Right atrium auricular region (tissue), 2 donors: ENCODE data around the gene RABGGTA. TPM values are rescaled to one million over a fixed set of nuclear protein-coding genes. Genes with fewer than 3 reads are reported as not detected.

Experiments
- DNase-seq: peaks from one replicate; pipeline ENCODE4 v3.0.0-alpha.2; 2019; ENCODE audit warnings: low spot score
- H3K27ac ChIP-seq, 2 donors: fragments of 200-600 bp; sonication (generic); 1 replicate in 1 of 2; 2 replicates in 1 of 2; pipeline ENCODE4 v1.5.1; 2016 to 2019
- H3K27me3 ChIP-seq, 2 donors: fragments of 200-600 bp; sonication (generic); one replicate each; pipeline versions ENCODE4 v1.5.1 to v1.6.0; 2017 to 2019
- H3K36me3 ChIP-seq: fragments of 200-600 bp; sonication (generic); one replicate; pipeline ENCODE4 v1.5.1; 2016
- H3K4me1 ChIP-seq, 2 donors: fragments of 200-600 bp; sonication (generic); one replicate each; pipeline versions ENCODE4 v1.5.1 to v1.6.0; 2017 to 2019
- H3K4me3 ChIP-seq, 2 donors: fragments of 200-600 bp; sonication (generic); 1 replicate in 1 of 2; 2 replicates in 1 of 2; pipeline ENCODE4 v1.5.1; 2017 to 2019; ENCODE audit warnings: mild to moderate bottlenecking in 1 of 2, moderate library complexity in 1 of 2
- H3K9me3 ChIP-seq, 2 donors: fragments of 200-600 bp; sonication (generic); one replicate each; pipeline ENCODE4 v1.5.1; 2019
- total RNA-seq, 2 donors: library from RNA; depleted of rRNA; stranded (reverse); fragments of >200 nt; gene quantifications; one replicate each; pipeline ENCODE4 v1.1.0, GENCODE V29; 2016
- TF ChIP-seq, protein P1 (sequence below), 2 donors: fragments of 200-600 bp; sonication (generic); IDR thresholded peaks; one replicate each; pipeline ENCODE4 v1.5.1; 2019; ENCODE audit warnings: antibody characterized with exemption in 2 of 2

RABGGTA gene
- total RNA-seq, 2 donors from 2014 or later = 21.3 to 22.2 TPM

DNA sequence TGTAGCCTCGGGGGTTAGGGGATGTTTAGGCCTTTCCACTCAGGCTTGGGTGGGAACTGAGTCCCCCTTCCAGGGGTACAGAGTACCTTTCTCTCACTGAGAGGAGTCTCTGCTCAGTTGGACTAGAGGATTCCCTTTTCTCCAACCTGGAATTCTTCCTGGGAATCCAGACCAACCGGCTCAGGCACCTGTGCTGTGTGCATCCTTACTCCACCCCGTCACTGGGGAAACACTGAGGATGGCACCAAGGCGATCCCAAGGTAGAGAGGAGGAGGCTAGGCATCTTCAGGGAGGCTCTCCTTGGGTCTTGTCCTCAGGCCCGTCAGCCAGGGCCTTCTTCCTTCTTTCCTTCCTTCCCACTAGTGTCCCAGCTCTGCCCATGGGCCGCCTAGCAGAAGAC, 7.5 kb downstream of the RABGGTA start:
- Histone ChIP-seq H3K27me3 (no peaks in the 10 kb centered on the region), H3K9me3 (no peaks in the 10 kb centered on the region)

DNA sequence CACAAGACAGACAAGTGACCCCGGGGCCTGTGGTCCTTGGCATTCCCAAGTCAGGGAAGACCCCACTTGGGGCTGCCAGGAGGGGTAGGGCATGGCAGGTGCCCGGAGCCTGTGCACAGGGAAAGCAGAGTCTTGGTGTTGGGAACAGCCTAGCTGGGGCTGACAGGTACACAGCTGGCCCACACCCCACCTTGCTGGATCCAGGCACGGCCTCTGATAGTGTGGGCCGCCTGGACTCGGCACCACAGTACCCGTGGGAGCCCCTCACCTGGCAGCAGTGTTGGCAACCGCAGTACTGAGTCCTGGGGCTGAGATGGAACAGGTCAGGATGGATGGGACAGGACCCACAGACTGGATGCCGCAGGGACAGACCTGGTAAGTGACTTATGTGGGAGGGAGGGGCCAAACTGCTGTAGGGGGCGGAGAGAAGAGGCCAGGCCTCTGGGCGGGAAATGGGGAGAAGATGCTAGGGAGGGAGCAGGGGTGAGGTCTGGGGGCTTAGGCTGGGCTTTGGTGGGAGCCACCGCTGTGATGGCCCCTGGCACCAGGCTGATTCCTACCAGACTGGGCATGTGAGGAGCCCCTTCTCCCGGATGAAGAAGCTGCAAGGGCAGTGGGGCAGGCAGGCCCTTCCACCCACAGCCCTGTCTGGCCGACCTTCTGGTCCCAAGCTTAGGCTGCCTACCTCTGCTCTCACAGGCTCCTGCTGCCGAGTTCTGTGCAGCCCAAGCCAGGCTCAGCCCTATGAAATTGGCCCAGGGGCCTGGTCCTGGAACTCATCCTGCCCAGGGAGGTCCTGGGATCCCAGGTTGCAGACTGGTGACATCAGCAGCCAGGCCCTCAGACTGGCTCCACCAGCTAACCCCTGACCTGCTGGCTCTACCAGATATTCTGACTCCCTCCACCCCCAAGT, 8.3 kb downstream of the RABGGTA start, which contains the start of gene TGM1:
TSS of gene TGM1 (minus strand) at position 357 of the 913 bp plus-strand sequence. CDS start 825 bp downstream, outside the sequence.
- Histone ChIP-seq H3K4me3 (no peak within 1 kb of the TSS), H3K27ac (no peak within 1 kb of the TSS), H3K27me3 (no peaks in the 10 kb centered on the region), H3K4me1 (no peaks in the 10 kb centered on the region), H3K36me3 (peaks cover 9% of the 10 kb centered on the region), H3K9me3 (no peaks in the 10 kb centered on the region)
- no peak for DNase-seq
- TF ChIP-seq, protein P1, sequence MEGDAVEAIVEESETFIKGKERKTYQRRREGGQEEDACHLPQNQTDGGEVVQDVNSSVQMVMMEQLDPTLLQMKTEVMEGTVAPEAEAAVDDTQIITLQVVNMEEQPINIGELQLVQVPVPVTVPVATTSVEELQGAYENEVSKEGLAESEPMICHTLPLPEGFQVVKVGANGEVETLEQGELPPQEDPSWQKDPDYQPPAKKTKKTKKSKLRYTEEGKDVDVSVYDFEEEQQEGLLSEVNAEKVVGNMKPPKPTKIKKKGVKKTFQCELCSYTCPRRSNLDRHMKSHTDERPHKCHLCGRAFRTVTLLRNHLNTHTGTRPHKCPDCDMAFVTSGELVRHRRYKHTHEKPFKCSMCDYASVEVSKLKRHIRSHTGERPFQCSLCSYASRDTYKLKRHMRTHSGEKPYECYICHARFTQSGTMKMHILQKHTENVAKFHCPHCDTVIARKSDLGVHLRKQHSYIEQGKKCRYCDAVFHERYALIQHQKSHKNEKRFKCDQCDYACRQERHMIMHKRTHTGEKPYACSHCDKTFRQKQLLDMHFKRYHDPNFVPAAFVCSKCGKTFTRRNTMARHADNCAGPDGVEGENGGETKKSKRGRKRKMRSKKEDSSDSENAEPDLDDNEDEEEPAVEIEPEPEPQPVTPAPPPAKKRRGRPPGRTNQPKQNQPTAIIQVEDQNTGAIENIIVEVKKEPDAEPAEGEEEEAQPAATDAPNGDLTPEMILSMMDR (IDR thresholded peaks at IDR 0.05) = no peak

More for the DNA sequence above, 7.5 kb downstream of the RABGGTA start:
- Histone ChIP-seq H3K4me1 (no peaks in the 10 kb centered on the region), H3K36me3 (peaks cover 9% of the 10 kb centered on the region), H3K27ac (no peak overlapping the region), H3K4me3 (no peak overlapping the region)
- TF ChIP-seq, protein P1 (IDR thresholded peaks at IDR 0.05) = no peak
- no peak for DNase-seq

DNA sequence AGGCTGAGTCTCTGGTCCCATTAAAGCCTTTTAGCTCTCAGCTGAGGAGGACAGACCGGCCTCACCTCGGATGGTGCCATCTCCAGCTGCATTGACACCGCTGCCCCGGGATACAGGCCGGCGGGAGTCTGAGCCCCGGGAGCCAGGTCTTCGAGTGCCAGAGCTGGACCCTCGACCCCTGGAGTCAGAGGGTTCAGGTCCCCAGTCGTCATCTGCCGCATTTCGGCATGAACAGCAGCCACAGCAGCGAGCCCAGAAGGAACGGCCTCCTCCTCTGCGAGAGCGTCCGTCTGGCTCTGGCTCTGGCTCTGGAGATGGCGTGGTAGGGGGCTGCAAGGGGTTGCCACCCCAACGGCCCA, 9.4 kb downstream of the RABGGTA start:
- TF ChIP-seq, protein P1 (IDR thresholded peaks at IDR 0.05) = no peak
- no peaks in the 10 kb centered on the region for H3K4me1 ChIP-seq
- no peak overlapping the region for H3K27ac ChIP-seq
- H3K9me3 ChIP-seq = no peaks in the 10 kb centered on the region
- no peak overlapping the region for H3K4me3 ChIP-seq
- no peak for DNase-seq
- H3K36me3 ChIP-seq = peaks cover 4% of the 10 kb centered on the region
- no peaks in the 10 kb centered on the region for H3K27me3 ChIP-seq

DNA sequence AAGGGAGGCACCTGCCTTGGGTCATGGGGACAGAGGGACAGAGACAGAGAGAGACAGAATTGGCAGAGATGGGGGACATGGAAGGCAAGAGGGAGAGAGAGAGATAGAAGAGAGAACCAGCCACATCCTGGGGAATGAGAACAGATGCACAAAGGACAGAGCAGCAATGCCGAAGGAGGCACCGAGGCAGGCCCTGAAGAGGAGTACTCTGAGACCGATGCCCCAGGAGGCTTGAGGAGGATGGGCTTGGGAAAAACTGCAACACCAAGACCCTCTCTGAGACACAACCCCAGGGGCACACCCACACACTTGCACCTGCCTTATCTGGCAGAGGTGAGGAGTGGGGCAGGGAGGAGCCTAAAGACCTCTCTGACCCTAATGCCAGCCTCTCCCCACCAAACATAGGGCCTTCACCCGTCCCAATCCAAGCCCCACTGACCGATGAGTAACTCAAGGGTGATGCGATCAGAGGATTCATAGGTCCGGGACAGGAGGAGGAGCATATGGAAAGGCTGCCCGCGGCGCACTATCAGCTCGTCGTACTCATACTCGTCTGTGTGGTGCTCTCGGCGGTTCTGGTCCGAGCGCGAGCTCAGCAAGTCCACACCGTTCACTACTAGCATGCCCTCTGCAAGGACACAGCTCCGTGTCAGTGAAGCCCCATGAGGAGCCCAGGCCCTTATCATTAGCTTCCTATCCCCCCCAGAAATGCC, 10.0 kb downstream of the RABGGTA start:
- TF ChIP-seq, protein P1 (IDR thresholded peaks at IDR 0.05) = no peak
- no peak for DNase-seq
- Histone ChIP-seq H3K9me3 (no peaks in the 10 kb centered on the region), H3K36me3 (no peaks in the 10 kb centered on the region), H3K4me1 (no peaks in the 10 kb centered on the region), H3K27me3 (no peaks in the 10 kb centered on the region), H3K4me3 (peak overlapping the region in 1 of 2 donors; percentile 1), H3K27ac (no peak overlapping the region)

DNA sequence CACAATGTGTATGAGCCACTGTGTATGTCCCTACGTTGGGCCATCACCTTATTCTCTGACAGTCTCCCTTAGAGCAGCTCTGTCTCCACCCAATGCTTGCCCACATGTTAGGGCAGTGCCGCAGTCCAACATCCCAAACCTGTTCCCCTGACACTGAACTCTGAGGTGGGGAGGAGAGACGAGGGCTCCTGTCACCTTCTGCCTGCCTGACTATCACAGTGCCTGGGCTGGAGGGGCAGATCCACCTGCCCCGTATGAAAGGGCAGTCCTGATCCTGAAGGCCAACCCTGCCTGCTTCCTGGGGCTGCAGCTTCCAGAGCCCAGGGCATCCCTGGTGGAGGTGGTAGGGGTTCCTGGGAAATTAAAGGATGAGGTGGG, 10.6 kb downstream of the RABGGTA start:
- no peak overlapping the region for H3K27ac ChIP-seq
- H3K27me3 ChIP-seq = no peaks in the 10 kb centered on the region
- TF ChIP-seq, protein P1 (IDR thresholded peaks at IDR 0.05) = no peak
- no peaks in the 10 kb centered on the region for H3K4me1 ChIP-seq
- no peak for DNase-seq
- no peaks in the 10 kb centered on the region for H3K36me3 ChIP-seq
- peak overlapping the region in 1 of 2 donors; percentile 1 for H3K4me3 ChIP-seq
- H3K9me3 ChIP-seq = no peaks in the 10 kb centered on the region
